NCI-H2081 (cell line): Measurements from ENCODE around the gene CDC42BPG.
"Not testable (repeated sequence)": the region's sequence is repeated elsewhere in the genome, so short reads cannot be mapped to it uniquely, and the experiment has no call there.

ENCODE experiments used
- DNase-seq, 2 experiments: peaks; one replicate each; lab custom pipeline; 2025; lab: John Stamatoyannopoulos, UW

Gene CDC42BPG

DNA sequence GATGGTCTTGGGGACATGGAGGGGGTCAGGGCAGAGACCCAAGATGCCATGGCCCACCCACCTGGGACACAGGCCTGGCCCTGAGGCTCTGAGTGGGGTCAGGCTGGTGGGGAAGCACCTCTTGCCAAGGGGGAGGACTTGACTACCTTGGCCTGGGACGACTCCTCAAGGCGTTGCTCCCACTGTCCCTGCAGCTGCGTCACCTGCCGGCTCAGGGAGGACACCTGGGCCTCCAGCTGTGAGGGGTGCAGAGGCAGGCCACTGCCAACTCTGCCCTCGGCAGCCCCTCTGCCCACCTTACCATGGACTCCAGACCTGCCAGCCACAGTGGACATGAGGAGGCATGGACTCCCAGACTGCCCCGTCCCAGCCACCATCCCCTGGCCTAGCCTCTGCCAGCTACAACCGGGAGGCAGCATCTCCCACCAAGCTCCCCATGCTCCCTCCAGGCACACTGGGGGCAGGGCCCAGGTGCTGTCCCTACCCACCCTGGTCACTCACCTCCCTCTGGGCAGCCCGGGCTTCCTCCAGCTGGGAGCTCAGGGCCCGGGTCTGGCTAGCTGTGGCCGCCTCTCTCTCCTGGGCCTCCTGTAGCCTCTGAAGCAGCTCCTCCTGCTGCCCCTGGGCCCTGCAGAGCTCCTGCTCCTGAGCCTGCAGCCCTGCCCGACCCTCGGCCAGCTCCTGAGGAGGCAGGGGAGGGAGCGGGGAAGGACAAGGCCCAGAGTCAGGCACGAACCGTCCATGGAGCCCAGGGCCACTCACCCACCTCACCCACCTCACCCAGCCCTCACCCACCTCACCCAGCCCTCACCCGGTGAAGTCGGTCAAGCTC is 8.6 kb downstream of the CDC42BPG start:
- DNase-seq: no peak

DNA sequence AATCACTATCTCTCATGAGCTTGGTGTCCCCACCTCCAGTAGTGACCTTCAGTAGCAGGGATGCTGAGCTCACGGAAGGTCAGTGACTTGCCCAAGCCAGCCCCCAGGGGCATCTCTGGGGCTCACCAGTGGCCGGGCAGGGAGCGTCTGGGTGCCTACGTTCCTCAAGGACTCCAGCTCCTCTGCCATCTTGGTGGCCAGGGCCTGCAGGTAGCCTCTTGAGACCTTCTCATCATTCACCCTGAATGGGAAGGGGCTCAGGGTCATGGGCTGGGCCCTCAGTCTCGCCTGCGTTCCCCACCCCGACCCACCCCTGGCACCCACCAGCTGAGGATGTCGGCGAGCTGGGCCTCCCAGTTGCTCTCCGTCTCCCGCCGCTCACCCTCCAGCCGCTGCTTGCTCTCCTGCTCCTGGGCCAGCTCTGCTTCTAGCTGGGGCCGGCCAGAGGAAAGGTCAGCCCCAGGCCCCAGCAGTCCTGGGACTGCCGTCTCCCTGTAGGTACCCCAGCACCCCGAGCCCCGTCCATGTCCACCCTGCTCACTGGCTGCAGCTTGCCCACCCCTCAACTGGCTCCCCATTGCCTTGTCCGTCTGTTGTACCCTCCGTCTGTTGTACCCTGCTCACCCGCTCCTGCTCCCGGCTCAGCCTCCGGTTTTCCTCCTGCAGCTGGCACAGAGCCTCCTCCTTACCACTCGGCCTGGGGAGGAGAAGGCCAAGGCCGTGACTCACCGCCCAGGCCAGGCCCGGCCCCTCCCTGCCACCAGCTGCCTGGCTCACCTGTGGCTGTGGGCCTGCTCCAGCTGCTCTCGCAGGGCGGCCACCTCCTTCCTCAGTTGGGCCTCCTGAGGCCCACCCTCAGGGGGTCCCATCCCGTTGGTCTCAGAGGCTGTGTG is 9.5 kb downstream of the CDC42BPG start:
- DNase-seq: no peak

DNA sequence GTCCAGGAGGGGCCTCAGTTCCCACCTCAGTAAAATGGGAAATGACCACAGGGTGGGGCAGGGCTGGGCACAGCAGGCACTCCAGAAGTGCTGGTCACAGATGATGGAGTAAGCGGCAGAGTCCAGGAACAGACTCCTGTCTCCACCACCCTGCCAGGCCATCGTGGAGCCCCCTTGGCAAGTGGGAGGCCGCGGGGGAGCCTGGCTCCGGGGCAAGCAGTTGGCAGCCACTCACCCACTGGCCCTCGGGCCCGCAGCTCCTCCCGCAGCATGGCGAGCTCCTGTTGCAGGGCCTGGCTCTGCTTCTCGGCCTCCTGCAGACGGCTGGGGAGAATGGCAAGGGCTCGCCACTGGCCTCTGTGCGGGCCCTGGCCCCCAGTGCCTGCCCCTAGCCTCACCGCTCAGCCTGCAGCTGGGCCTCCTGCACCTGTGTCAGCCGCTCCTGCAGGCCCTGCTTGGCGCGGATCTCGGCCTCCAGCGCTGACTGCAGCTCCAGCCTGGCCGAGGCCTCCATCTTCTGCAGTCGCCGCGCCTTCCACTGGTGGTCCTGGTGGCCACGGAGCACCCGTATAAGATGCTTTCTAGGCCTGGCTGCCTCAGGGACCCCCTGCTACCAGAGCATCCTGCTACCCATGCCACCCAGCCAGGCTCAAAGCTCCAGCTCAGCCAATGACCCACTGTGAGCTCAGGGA is 10.3 kb downstream of the CDC42BPG start:
- DNase-seq: no peak

DNA sequence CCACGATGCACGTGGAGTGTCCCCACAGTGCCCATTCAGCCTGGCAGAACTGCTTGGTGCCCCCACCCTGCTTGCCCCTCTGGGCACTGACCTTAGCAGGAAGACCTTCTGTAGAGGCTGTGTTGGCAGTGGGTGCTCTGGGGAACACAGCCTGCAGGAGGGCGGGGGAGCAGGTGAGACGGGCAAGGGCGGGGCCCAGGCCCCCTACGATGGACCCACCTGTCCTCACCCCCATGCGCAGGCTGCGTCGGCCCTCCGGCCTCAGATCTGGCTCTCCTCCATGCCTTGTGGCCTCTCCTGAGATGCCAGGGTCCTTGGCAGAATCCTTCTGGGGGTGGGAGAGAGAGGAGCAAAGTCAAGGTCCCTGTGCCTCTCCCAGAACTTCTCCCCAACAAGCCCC is 10.9 kb downstream of the CDC42BPG start:
- no peak for DNase-seq

DNA sequence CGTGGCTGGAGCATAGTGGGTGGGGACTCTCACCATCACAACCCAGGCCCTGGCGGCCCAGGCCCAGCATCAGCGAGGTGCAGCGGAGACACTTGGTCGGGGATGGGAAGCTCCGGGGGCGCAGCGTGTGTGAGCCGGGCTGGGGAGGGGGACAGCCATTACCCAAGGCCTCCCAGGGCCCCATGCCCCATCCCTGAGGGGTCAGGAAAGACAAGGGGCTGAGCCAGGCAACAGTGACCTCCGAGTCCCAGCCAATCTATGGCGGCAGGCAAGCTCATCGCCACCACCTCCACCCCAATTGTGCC is 11.3 kb downstream of the CDC42BPG start:
- no peak for DNase-seq

DNA sequence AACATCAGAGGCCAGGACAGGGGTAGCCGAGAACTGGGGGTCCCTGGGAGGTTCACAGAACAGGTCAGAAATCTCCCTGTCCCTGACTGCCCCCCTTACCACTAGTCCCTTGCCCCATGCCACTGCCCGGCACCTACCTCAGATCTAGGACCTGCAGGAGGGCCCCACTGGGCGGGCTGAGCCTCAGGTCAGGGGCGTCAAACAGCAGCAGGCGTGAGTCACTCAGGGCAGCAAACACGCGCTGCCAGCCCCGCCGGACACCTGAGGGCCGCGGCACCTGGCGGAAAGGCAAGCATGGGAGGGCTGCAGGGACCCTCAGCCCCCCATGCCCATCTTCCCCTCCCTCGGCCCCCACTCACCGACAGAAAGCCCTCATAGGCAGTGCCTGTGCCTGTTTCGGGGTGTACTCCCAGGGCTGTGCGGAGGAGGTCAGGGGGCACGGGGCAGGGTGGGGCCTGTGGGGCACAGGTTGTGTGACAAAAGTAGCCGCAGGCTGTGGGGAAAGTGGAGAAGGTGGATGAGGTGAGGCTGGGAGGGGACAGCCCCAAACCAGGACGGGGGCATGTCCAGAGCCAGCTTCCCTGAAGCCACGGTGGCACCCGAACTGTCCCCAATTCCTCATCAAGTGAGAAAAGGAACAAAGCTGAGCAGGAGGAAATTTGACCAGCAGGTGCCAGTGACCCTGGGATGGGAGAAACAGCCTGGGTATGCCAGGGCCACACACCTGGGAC is 11.8 kb downstream of the CDC42BPG start:
- DNase-seq: no peak

DNA sequence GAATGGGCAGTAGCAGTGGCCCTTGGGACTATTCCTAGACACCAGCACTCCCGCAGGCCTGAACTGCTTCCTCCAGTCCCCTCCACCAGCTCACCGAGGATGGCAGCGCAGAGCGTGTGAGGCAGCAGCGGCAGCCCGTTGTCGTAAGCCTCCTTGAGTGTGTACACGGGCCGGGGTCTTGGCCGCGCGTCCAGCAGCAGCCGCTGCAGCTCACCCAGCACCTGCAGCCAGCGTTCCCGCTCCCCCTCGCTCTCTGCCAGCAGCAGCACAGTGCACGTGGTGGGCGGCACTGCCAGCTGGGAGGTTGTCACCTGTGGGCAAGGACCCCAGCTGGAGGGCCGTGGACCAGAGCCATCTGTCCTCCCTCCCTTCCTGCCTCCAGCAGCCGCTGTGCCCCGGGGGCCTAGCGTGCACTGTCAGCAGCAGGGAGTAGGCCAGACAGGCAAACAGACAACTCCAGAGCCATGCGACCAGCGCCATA is 13.0 kb downstream of the CDC42BPG start:
- no peak for DNase-seq

DNA sequence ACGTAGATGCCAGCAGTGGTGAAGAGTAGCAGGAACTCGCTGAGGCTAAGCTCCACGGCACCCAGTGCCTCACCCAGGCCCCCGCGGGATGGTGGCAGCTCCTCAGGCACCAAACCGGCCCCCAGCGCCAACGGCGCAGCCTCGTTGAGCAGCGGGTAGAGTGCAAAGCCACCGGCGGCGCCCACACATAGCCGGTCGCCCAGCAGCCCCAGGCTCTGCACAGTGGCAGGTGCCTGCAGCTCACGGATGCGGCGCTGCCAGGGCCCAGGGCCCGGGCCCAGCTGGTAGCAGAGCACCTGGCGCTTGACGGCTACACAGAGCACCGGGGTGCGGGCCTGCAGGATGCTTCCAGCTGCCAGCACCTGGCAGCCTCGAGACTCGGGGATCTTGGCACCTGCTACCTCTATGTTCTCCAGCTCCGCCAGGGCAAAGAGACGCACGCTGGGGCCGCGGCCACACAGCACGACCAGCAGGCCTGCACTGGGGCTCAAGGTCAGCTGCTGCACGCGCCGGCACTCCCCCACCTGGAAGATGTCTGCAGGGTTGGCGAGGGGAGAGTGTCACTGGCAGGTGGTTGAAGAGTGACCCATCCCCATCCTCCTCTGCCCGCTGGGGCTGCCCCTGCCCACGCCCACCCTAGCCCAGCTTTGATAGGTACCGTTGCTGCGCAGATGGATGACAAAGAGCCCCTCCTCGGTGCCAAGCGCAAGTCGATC is 14.8 kb downstream of the CDC42BPG start:
- DNase-seq: no peak

DNA sequence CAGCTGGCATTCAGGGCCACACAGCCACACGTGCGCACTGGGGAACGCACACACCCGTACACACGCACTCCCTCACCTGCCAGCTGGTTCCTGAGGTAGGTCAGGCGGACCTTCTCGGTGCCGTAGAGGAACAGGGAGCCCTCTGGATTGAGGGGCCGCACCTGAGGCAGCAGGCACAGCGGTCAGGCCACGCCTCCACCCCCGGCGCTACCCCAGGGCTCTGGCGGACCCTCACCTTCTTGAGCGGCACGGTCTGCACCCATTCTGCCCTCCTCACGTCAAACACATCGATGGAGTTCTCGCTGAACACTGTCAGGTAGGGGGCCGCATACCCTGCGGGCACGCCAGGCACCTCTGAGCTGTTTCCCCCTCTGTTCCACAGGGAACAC is 17.0 kb downstream of the CDC42BPG start:
- DNase-seq: no peak

DNA sequence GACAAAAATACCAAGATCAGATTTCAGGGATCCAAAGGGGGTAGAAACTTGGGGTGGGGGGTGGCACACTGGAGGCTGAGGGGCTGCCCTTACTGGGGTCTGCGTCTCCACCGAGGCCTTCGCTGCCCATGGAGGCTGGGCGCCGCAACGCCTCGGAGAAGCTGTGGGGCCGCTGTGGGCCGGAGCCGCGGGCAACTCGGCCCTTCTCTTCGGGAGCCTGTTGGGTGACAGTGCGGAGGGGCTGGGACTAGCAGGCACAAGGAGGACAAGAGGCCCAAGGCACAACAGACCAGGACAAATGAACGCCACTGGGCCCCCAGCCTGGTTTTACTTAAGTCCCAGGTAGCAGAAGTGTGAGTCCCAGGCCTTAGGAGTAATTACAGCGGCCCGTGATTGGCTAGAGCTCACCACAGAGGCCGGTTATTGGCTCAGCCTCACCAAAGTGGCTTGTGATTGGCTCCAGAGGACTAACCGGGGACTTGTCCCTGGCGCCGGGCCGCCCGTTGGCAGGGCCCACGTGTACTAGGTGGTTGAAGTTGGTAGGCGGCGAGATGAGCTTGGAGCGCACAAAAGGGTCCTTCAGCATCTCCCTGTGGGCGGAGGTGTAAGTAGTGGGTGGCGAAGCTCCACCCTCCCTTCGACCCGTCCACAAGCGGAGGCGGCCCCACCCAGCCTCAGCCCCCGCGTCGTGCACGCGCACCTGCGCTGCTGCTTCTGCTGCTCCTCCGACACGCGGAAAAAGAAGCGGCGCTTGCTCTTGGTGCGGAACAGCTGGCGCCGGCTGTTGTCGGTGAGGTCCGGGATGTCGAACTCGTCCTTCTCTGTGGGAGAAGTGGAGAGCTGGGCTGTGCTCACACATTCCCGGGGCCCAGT is 17.6 kb downstream of the CDC42BPG start:
- DNase-seq: no peak

DNA sequence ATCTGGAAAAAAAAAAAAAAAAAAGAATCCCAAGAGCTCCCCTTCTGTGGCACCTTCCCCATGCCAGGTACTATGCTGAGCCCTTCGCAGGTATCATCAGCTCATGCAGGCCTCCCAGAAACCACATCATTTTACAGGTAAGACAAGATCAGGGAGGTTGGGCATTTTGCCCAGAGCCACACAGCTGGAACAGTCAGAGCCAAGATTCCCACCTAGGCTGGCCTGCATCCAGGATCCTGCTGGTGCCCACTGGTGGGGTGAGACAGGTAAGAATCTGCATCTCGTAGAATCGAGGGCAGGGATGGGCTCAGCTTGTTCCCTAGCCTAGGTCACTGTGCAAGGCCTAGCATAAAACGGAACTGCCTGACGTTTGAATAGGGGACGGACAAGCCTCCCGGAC is 18.4 kb downstream of the CDC42BPG start:
- no peak for DNase-seq

DNA sequence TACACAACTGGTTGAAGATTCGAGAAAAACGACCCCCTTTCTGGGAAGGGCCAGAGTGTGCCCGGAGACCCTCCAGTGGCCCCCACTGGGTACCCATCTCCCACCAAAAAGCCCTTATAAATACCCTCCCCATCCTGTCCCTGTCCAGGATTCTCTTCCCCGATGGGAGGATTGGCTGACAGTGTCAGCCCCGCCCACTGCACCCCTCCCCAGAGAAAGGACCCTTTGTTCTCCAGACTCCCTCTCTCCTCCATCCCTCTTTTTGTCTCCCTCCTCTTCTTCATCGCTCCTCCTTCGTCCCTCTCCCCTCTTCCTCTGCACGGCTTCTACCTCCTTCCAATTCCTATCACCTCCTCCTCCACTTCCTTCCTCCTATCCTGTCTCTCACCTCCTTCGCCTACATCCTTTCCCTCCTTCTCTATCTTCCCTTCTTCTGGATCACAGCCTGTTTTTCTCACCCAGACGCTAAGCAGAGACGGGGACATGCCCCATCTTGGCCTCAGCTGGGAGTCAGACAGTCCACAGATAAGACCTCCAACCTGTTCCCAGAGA is 20.8 kb downstream of the CDC42BPG start:
- DNase-seq: no peak

DNA sequence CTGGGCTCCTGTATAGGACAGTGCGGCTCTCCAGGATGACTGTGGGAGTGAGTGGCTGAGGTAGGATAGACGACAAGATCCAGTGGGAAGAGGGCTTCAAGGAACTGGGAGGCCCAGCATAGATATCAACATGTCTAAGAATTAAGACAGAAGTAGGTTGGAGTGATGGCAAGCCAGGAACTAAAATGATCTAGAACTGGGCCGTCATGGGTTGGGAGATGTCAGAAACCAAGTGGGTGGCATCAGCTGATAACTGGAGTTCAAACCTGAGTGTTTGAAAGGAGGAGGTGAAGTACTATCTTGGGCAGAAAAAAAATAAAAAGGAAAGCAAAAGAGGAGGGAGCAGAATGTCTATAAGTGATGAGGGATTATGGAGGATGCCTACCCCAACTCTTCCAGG is 27.0 kb downstream of the CDC42BPG start:
- no peak for DNase-seq

DNA sequence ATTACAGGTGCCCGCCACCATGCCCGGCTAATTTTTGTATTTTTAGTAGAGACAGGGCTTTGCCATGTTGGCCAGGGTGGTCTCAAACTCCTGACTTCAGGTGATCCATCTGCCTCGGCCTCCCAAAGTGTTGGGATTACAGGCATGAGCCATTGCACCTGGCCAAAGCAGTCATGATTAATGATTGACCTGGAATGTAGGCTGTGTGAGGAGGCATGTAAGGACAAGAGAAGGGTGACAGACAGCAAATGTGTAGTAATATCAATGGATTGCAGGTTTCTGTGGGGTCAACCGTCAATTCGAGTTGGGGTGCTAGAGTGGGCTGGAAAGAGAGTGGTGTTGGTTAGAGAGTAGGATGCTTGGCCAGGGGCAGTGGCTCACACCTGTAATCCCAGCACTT is 29.0 kb downstream of the CDC42BPG start:
- not testable (repeated sequence) for DNase-seq

DNA sequence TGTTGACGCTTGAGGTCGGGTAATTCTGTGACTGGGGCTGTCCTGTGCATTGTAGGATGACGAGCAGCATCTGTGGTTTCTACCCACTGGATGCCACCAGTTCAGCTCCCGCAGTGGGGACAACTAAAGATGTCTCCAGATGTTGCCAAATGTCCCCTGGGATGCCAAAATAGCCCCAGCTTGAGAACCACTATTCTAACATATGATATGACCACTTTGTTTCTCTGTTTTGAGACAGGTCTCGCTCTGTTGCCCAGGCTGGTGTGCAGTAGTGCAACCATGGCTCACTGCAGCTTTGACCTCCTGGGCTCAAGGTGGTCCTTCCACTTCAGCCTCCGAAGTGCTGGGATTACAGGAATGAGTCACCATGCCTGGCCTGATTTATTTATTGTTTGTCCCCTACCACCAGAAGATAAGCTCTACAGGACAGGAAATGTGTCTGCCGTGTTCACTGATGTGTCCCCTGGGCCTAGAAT is 29.7 kb downstream of the CDC42BPG start:
- no peak for DNase-seq

DNA sequence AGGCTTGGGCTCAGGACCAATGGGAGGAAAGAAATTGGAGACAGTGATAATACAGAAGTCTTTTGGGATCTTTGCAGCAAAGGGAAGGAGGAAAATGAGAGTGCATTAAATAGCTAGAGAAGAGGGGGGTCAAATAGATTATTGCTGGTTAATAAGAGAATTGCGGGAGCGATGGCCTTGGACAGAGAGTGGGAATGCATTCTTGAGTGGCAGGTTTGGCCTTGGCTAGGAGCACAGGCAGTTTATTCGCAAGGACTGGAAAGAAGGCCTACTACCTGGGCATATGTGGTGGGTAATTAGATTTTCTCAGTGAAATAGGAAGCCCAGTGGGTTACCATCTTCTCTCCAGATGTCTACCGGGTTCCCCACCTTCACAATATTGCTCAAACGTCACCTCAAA is 30.6 kb downstream of the CDC42BPG start:
- DNase-seq: no peak

DNA sequence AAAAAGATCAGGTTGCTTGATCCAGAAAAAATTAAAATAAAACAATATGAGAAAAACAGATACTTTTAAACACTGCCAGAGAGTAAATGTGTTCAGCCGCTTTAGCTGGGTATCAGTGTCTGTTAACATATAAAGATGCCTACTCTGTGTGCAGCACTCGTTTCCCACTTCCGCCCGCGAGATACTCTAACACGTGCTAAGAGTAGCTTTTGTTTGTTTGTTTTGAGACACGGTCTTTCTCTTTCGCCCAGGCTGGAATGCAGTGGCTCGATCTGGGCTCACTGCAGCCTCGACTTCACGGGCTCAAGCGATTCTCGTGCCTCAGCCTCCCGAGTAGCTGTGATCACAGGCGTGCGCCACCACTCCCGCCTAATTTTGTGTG is 33.6 kb downstream of the CDC42BPG start:
- DNase-seq: peak in 1 of 2 experiments; percentile 72

DNA sequence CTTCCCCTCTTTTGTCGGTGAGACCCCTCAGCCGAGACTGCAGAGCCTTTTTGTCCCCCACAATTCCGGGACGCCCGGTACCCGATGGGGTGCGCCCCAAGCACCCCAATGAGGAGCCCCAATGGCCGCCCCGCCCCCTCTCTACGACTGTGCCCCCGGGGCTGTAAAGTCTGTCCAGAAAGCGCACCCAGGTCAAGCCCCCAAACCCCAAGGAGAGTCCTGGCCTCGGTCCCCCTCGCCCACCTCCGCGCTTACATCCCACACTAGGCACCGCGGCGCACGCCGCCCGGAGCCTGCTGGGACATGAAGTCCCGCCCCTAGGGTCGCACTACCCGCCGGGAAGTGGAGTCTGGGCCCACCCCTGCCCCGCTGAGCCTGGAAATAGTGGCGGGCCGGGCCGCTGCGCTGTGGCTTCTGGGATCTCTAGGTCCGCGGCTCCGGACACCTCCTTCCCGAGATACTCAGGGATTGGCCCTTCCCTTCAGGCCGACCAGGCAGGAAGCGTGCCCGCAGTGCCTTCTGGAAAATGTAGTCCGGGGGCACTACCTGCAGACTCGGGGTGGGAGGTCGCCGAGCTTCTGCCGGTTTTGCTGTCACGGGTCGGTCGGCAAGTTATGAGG is 34.1 kb downstream of the CDC42BPG start, which contains the start of gene MEN1:
MEN1 (minus strand) TSS at position 281 of the 620 bp plus-strand sequence. CDS start 442 bp downstream, outside the sequence.
- DNase-seq: peak; percentile 95 to 97

DNA sequence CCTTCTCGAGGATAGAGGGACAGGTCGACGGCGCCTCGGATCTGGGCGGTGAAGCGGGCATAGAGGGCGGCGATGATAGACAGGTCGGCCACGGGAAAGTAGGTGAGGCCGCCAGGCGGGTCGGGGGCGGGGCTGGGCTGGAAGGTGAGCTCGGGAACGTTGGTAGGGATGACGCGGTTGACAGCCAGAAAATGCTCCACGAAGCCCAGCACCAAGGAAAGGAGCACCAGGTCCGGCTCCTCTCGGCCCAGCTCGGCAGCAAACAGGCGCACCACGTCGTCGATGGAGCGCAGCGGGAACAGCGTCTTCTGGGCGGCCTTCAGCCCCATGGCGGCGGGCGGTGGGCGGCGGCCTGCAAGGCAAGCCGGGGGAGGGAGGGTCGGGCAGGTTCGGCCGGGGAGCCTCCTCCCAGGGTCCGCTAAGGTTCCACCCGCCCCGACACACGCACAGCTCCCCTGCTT is 34.6 kb downstream of the CDC42BPG start:
- no peak for DNase-seq
